Measurements from ENCODE around the gene IL2RA. TPM values are rescaled to one million over a fixed set of nuclear protein-coding genes. Genes with fewer than 3 reads are reported as not detected.
A peak's percentile ranks its signal among the peaks of the same experiment; 100 is the strongest.

IL2RA gene
- total RNA-seq = 10 to 100 TPM in 1 of 3 donors, 1 to 10 TPM in 2; 3.4 to 11.2 (median 3.7) TPM
- 8.3 TPM for total RNA-seq (2013)

GRCh38 chr10:6062101-6062771 is at the start of gene IL2RA:
Gene IL2RA (minus strand): TSS chr10:6062367. CDS start chr10:6062151, 216 bp downstream.
- peaks cover 1 to 5% of the 10 kb centered on the region in 2 donors for H3K27me3 Mint-ChIP-seq (ENCODE audit: low read depth in 2 of 2)
- WGBS (ENCODE audit: insufficient coverage) = 36% methylated on average over 16 of the region's 18 CpGs
- H3K27ac ChIP-seq (ENCODE audit: low read length) = peak within 1 kb of the TSS; percentile 16
- peak within 1 kb of the TSS; percentile 74 to 77 for H3K27ac Mint-ChIP-seq
- ATAC-seq = peak; percentile 70 to 88 (median 83)
- TF ChIP-seq CTCF (IDR thresholded peaks at IDR 0.05) = no peak
- H3K9me3 Mint-ChIP-seq = no peaks in the 10 kb centered on the region
- peaks cover 41% of the 10 kb centered on the region for H3K4me1 ChIP-seq (ENCODE audit: control insufficient read depth, insufficient read depth, low read length)
- intact Hi-C loops (cut with micrococcal nuclease) = loop anchor here (1.0 kb wide), 1 partner anchor 10 kb away; no protein-coding TSS in a partner anchor
- peak; percentile 35 to 86 for DNase-seq
- peaks cover 34 to 45% of the 10 kb centered on the region in 2 donors for H3K4me1 Mint-ChIP-seq
- H3K4me3 Mint-ChIP-seq = peak within 1 kb of the TSS; percentile 81
- peak within 1 kb of the TSS; percentile 39 for H3K4me3 ChIP-seq (ENCODE audit: low read length)
- no peaks in the 10 kb centered on the region for H3K36me3 Mint-ChIP-seq
- H3K9me3 ChIP-seq (ENCODE audit: control insufficient read depth, insufficient read depth, low read length) = no peaks in the 10 kb centered on the region
- no peaks in the 10 kb centered on the region for H3K36me3 ChIP-seq (ENCODE audit: control insufficient read depth, insufficient read depth, low read length)
- no peaks in the 10 kb centered on the region for H3K27me3 ChIP-seq (ENCODE audit: control insufficient read depth, insufficient read depth, low read length)

- Mint-ChIP-seq H3K27me3 (ENCODE audit: low read depth in 2 of 2) (no peaks in the 10 kb centered on the region), H3K4me3 (no peak overlapping the region), H3K4me1 (peaks cover 16 to 22% of the 10 kb centered on the region in 2 donors), H3K9me3 (no peaks in the 10 kb centered on the region), H3K27ac (peak overlapping the region; percentile 9 to 58), H3K36me3 (peaks cover 51% of the 10 kb centered on the region)
- H3K27me3 ChIP-seq (ENCODE audit: control insufficient read depth, insufficient read depth, low read length) = no peaks in the 10 kb centered on the region
- no peak overlapping the region for H3K4me3 ChIP-seq (ENCODE audit: low read length)
- peaks cover 78% of the 10 kb centered on the region for H3K36me3 ChIP-seq (ENCODE audit: control insufficient read depth, insufficient read depth, low read length)
- H3K4me1 ChIP-seq (ENCODE audit: control insufficient read depth, insufficient read depth, low read length) = peaks cover 6% of the 10 kb centered on the region
- DNase-seq (no peak), ATAC-seq (no peak)
- WGBS (ENCODE audit: insufficient coverage) = 91% methylated on average over 5 of the region's 5 CpGs
- TF ChIP-seq CTCF (IDR thresholded peaks at IDR 0.05) = no peak
- intact Hi-C loops (cut with micrococcal nuclease) = no loop called here
- no peak overlapping the region for H3K27ac ChIP-seq (ENCODE audit: low read length)
- no peaks in the 10 kb centered on the region for H3K9me3 ChIP-seq (ENCODE audit: control insufficient read depth, insufficient read depth, low read length)
Observed at GRCh38 chr10:6110136-6110535, 48.0 kb upstream of the IL2RA start.

GRCh38 chr10:6109444-6109775 is 47.2 kb upstream of the IL2RA start:
- H3K4me1 ChIP-seq (ENCODE audit: control insufficient read depth, insufficient read depth, low read length) = peaks cover 6% of the 10 kb centered on the region
- H3K27me3 ChIP-seq (ENCODE audit: control insufficient read depth, insufficient read depth, low read length) = no peaks in the 10 kb centered on the region
- DNase-seq (no peak), ATAC-seq (peak in 1 of 3 donors; percentile 22)
- peaks cover 74% of the 10 kb centered on the region for H3K36me3 ChIP-seq (ENCODE audit: control insufficient read depth, insufficient read depth, low read length)
- WGBS (ENCODE audit: insufficient coverage) = 59% methylated on average over 6 of the region's 7 CpGs
- no peak for TF ChIP-seq CTCF (IDR thresholded peaks at IDR 0.05)
- Mint-ChIP-seq H3K4me3 (no peak overlapping the region), H3K27me3 (ENCODE audit: low read depth in 2 of 2) (no peaks in the 10 kb centered on the region), H3K27ac (peak overlapping the region in 1 of 2 donors; percentile 60), H3K4me1 (peaks cover 16 to 27% of the 10 kb centered on the region in 2 donors), H3K9me3 (no peaks in the 10 kb centered on the region), H3K36me3 (peaks cover 48% of the 10 kb centered on the region)
- no peaks in the 10 kb centered on the region for H3K9me3 ChIP-seq (ENCODE audit: control insufficient read depth, insufficient read depth, low read length)
- H3K27ac ChIP-seq (ENCODE audit: low read length) = no peak overlapping the region
- no peak overlapping the region for H3K4me3 ChIP-seq (ENCODE audit: low read length)
- intact Hi-C loops (cut with micrococcal nuclease) = loop anchor here (1.0 to 10.0 kb wide), 3 partner anchors 42 to 293 kb away; partner anchors contain the start of gene PFKFB3

Measured in natural killer cell (primary cell).